Fibroblast of lung (primary cell): ENCODE results near the gene GABRB3. TPM values are rescaled to one million over a fixed set of nuclear protein-coding genes. Genes with fewer than 3 reads are reported as not detected.

Experiments
- DNase-seq, 2 donors: peaks; one replicate each; pipeline versions ENCODE4 v3.0.0 to v3.0.0-alpha.2; 2010; ENCODE audit warnings: low read depth in 2 of 2
- H2AFZ ChIP-seq: 2 replicates; pipeline ENCODE4 v1.5.1; 2012; ENCODE audit warnings: low read length, control low read depth, inconsistent platforms
- H3K27ac ChIP-seq: 2 replicates; pipeline ENCODE4 v1.5.1; 2011; ENCODE audit warnings: low read length, control low read depth; ENCODE audit not compliant: insufficient read depth
- H3K27me3 ChIP-seq: 2 replicates; pipeline ENCODE4 v1.5.1; 2011; ENCODE audit warnings: mild to moderate bottlenecking, low read length; ENCODE audit not compliant: control insufficient read depth, insufficient read depth
- H3K36me3 ChIP-seq: 2 replicates; pipeline ENCODE4 v1.5.1; 2011; ENCODE audit warnings: low read length; ENCODE audit not compliant: control insufficient read depth, insufficient read depth
- H3K4me1 ChIP-seq: 2 replicates; pipeline ENCODE4 v1.5.1; 2011; ENCODE audit warnings: low read length; ENCODE audit not compliant: control insufficient read depth, insufficient read depth; ENCODE audit errors: extremely low read depth
- H3K4me2 ChIP-seq: 2 replicates; pipeline ENCODE4 v1.5.1; 2011; ENCODE audit warnings: low read length, control low read depth; ENCODE audit not compliant: insufficient read depth; ENCODE audit errors: extremely low read depth
- H3K4me3 ChIP-seq, 4 experiments: fragments of 200-600 bp in 1 of 4; sonication (generic) in 1 of 4; replicated peaks in 1 of 4; 2 replicates each; pipeline ENCODE4 v1.5.1; 2011 to 2016; ENCODE audit warnings: low read length in 4 of 4, low read depth in 3 of 4, mild to moderate bottlenecking in 3 of 4, control low read depth in 2 of 4, inconsistent platforms in 1 of 4, mixed read lengths in 1 of 4; ENCODE audit not compliant: insufficient read depth in 1 of 4; ENCODE audit errors: control extremely low read depth in 1 of 4
- H3K79me2 ChIP-seq: 2 replicates; pipeline ENCODE4 v1.5.1; 2012; ENCODE audit warnings: mild to moderate bottlenecking, low read length, inconsistent platforms; ENCODE audit not compliant: control insufficient read depth, insufficient read depth
- H3K9ac ChIP-seq: 2 replicates; pipeline ENCODE4 v1.5.1; 2011; ENCODE audit warnings: mild to moderate bottlenecking, low read length, control low read depth; ENCODE audit not compliant: insufficient read depth
- H3K9me3 ChIP-seq: 2 replicates; pipeline ENCODE4 v1.5.1; 2012; ENCODE audit warnings: low read depth, low read length; ENCODE audit not compliant: control insufficient read depth, insufficient read depth
- H4K20me1 ChIP-seq: 2 replicates; pipeline ENCODE4 v1.5.1; 2011; ENCODE audit warnings: low read length; ENCODE audit not compliant: control insufficient read depth, insufficient read depth; ENCODE audit errors: extremely low read depth
- CTCF ChIP-seq, 2 donors: IDR thresholded peaks in 1 of 2; conservative IDR thresholded peaks in 1 of 2; 1 replicate in 1 of 2; 2 replicates in 1 of 2; pipeline ENCODE4 v1.5.1; 2011 to 2012; ENCODE audit warnings: low read length in 2 of 2, control low read depth in 1 of 2, inconsistent platforms in 1 of 2, low read depth in 1 of 2, mild to moderate bottlenecking in 1 of 2
- EZH2 ChIP-seq: IDR thresholded peaks from 2 replicates; pipeline ENCODE4 v1.5.1; 2012; ENCODE audit warnings: low read length, control low read depth, mild to moderate bottlenecking; ENCODE audit errors: missing control alignments
- polyA plus RNA-seq, 2 donors: library from polyadenylated mRNA; depleted of rRNA in 1 of 2; stranded (reverse) in 1 of 2; unstranded in 1 of 2; fragments of >200 nt; gene quantifications; 2 replicates each; pipeline ENCODE4 v1.2.1, GENCODE V29; 2011 to 2012; ENCODE audit warnings: missing spikeins in 1 of 2
- total RNA-seq: library from RNA; depleted of rRNA; stranded (reverse); fragments of >200 nt; gene quantifications from 2 replicates; pipeline ENCODE4 v1.2.1, GENCODE V29; 2014

Gene GABRB3
- total and polyA plus RNA-seq, 2 donors (not counting 1 experiment from before 2014, with no cell fraction given) = 1.1 to 1.5 TPM

- Histone ChIP-seq H3K4me2 (no peak overlapping the region), H3K4me3 (no peak overlapping the region), H3K4me1 (no peaks in the 10 kb centered on the region), H3K27me3 (no peaks in the 10 kb centered on the region), H3K79me2 (no peaks in the 10 kb centered on the region), H3K27ac (no peak overlapping the region), H3K9me3 (no peaks in the 10 kb centered on the region), H4K20me1 (no peaks in the 10 kb centered on the region), H3K9ac (no peak overlapping the region), H2AFZ (no peak overlapping the region), H3K36me3 (no peaks in the 10 kb centered on the region)
- no peak for DNase-seq
- TF ChIP-seq EZH2 (no peak), CTCF (conservative IDR thresholded peaks at IDR 0.05 in 1 of 2, IDR thresholded peaks at IDR 0.05 in 1 of 2; ENCODE audit: low read depth in 1 of 2, low read length in 2 of 2) (no peak)
Measured at GRCh38 chr15:26595611-26596010, 177.3 kb downstream of the GABRB3 start.

- Histone ChIP-seq H3K27ac (no peak overlapping the region), H2AFZ (no peak overlapping the region), H3K79me2 (no peaks in the 10 kb centered on the region), H3K4me3 (no peak overlapping the region), H3K4me2 (no peak overlapping the region), H3K9me3 (no peaks in the 10 kb centered on the region), H4K20me1 (no peaks in the 10 kb centered on the region), H3K9ac (no peak overlapping the region), H3K4me1 (no peaks in the 10 kb centered on the region), H3K36me3 (no peaks in the 10 kb centered on the region), H3K27me3 (no peaks in the 10 kb centered on the region)
- TF ChIP-seq EZH2 (no peak), CTCF (conservative IDR thresholded peaks at IDR 0.05 in 1 of 2, IDR thresholded peaks at IDR 0.05 in 1 of 2; ENCODE audit: low read depth in 1 of 2, low read length in 2 of 2) (no peak)
- peak in 1 of 2 donors; percentile 1 for DNase-seq
Measured at GRCh38 chr15:26590676-26591075, 182.2 kb downstream of the GABRB3 start.

GRCh38 chr15:26582840-26583239, 190.0 kb downstream of the GABRB3 start:
- H3K4me1 ChIP-seq = no peaks in the 10 kb centered on the region
- no peak overlapping the region for H2AFZ ChIP-seq
- TF ChIP-seq CTCF (conservative IDR thresholded peaks at IDR 0.05 in 1 of 2, IDR thresholded peaks at IDR 0.05 in 1 of 2; ENCODE audit: low read depth in 1 of 2, low read length in 2 of 2) = no peak
- TF ChIP-seq EZH2 = no peak
- no peaks in the 10 kb centered on the region for H3K36me3 ChIP-seq
- H3K79me2 ChIP-seq = no peaks in the 10 kb centered on the region
- no peak for DNase-seq
- H3K27ac ChIP-seq = no peak overlapping the region
- H4K20me1 ChIP-seq = no peaks in the 10 kb centered on the region
- H3K27me3 ChIP-seq = no peaks in the 10 kb centered on the region
- no peak overlapping the region for H3K4me3 ChIP-seq
- no peak overlapping the region for H3K9ac ChIP-seq
- H3K9me3 ChIP-seq = no peaks in the 10 kb centered on the region
- no peak overlapping the region for H3K4me2 ChIP-seq
